ENCODE results near the gene GNG4. TPM values are rescaled to one million over a fixed set of nuclear protein-coding genes. Genes with fewer than 3 reads are reported as not detected.
A peak's percentile ranks its signal among the peaks of the same experiment; 100 is the strongest.

The GNG4 gene
- total RNA-seq, 1 donor from 2014 or later, result not detected

DNA sequence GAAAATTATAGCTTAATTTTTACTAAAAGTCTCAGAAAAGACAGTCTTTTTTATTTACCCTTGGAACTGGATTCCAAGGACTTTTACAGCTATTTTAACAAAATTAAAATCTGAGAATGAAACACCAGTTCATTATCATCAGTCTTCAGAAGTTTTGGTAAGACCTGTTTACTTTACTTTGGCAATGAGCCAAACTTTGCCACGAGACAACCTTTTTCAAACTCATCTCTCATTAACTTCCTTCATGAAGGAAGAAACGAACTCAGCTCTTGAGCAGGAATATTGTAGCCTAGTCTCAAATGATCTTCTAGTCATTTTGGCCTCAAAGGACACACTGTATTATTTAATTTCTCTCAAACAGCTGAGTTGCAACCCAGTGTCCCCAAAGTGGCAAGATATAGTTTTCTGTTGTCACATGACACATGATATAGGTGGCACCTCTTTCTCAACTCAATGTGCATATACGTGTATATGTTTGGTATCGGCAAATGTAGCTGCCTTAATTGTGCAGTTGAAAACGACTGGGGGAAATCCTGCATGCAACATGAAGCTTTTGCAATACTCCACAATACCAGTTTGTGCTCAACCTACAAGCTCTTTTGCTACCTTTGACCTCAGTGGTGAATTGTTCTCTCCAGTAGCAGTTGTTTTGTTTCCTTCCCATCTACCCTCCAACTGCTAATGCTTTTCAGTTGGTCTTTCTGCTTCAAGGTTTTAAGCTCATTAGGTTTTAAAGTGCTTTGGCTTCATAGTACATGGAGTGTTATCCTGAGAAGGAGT lies 8.4 kb upstream of the GNG4 start:
- DNase-seq (ENCODE audit: low read depth) (no peak), FAIRE-seq (no peak)
- no peak for TF ChIP-seq CTCF (IDR thresholded peaks at IDR 0.05; ENCODE audit: insufficient read depth, low read length, severe bottlenecking)
- Histone ChIP-seq H3K36me3 (ENCODE audit: control insufficient read depth, insufficient read depth, low read length) (no peaks in the 10 kb centered on the region), H3K4me3 (ENCODE audit: low read depth, low read length) (no peak overlapping the region), H3K27me3 (ENCODE audit: control insufficient read depth, insufficient read depth, low read length) (no peaks in the 10 kb centered on the region)

DNA sequence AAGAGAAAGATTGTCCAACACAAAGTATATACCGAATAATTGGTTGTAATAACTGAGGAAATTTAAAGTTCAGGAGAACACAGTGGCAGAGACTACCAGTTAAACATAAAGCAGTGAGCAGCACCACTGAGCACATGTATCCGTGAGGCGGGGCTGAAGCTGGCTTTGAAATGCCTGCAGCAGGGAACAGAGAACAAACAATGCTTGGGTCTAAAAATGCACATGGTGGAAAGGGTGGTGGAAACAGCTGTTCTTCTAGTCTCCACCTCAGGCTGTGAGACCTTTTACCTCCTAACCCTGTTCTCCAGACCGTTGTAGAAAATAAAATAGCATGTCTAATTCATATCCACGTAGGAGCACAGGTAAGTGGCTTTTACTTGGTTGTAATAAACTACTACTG lies 7.7 kb upstream of the GNG4 start:
- Histone ChIP-seq H3K27me3 (ENCODE audit: control insufficient read depth, insufficient read depth, low read length) (no peaks in the 10 kb centered on the region), H3K36me3 (ENCODE audit: control insufficient read depth, insufficient read depth, low read length) (no peaks in the 10 kb centered on the region), H3K4me3 (ENCODE audit: low read depth, low read length) (no peak overlapping the region)
- no peak for FAIRE-seq
- no peak for DNase-seq (ENCODE audit: low read depth)
- TF ChIP-seq CTCF (IDR thresholded peaks at IDR 0.05; ENCODE audit: insufficient read depth, low read length, severe bottlenecking), result no peak

GRCh38 chr1:235652364-235652763 lies 2.8 kb upstream of the GNG4 start:
- H3K27me3 ChIP-seq (ENCODE audit: control insufficient read depth, insufficient read depth, low read length), result peaks cover 19% of the 10 kb centered on the region
- DNase-seq (ENCODE audit: low read depth) (no peak), FAIRE-seq (no peak)

DNA sequence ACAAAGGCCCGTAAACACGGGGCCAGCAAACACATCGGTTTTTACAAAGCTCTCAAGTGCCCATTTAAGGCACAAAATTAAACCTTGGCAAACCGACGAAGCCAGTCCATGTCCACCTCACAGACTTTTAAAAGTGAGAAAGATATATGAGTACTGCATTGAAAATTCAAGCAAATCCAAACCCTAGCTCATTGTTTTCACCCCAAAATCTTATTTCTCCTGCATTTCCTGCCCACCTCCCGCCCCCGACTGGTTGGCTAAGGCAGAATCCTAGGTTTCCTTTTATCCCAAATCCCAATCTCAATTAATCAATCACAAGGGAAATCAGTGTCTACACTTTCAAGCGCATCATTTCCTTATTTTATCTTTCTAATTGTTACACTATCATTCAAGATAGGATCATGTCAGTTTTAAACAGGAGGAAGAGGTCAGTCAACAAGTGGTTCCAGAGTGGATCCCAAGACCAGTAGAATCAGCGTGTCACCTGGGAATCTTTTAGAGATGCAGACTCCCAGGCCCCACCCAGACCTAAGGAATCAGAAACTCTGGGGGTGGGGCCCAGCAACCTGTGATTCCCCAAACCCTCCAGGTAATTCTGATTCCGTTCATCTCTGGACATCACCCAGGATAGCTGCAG lies 1.7 kb upstream of the GNG4 start:
- H3K36me3 ChIP-seq (ENCODE audit: control insufficient read depth, insufficient read depth, low read length), result no peaks in the 10 kb centered on the region
- FAIRE-seq, result no peak
- peaks cover 23% of the 10 kb centered on the region for H3K27me3 ChIP-seq (ENCODE audit: control insufficient read depth, insufficient read depth, low read length)
- no peak overlapping the region for H3K4me3 ChIP-seq (ENCODE audit: low read depth, low read length)
- TF ChIP-seq CTCF (IDR thresholded peaks at IDR 0.05; ENCODE audit: insufficient read depth, low read length, severe bottlenecking), result no peak
- no peak for DNase-seq (ENCODE audit: low read depth)

More at GRCh38 chr1:235652364-235652763, 2.8 kb upstream of the GNG4 start:
- no peak overlapping the region for H3K4me3 ChIP-seq (ENCODE audit: low read depth, low read length)
- H3K36me3 ChIP-seq (ENCODE audit: control insufficient read depth, insufficient read depth, low read length), result no peaks in the 10 kb centered on the region
- no peak for TF ChIP-seq CTCF (IDR thresholded peaks at IDR 0.05; ENCODE audit: insufficient read depth, low read length, severe bottlenecking)

GRCh38 chr1:235650341-235651169 lies 971 bp upstream of the GNG4 start:
- Histone ChIP-seq H3K36me3 (ENCODE audit: control insufficient read depth, insufficient read depth, low read length) (no peaks in the 10 kb centered on the region), H3K27me3 (ENCODE audit: control insufficient read depth, insufficient read depth, low read length) (peaks cover 24% of the 10 kb centered on the region), H3K4me3 (ENCODE audit: low read depth, low read length) (peak overlapping the region; percentile 10)
- DNase-seq (ENCODE audit: low read depth) (no peak), FAIRE-seq (no peak)
- TF ChIP-seq CTCF (IDR thresholded peaks at IDR 0.05; ENCODE audit: insufficient read depth, low read length, severe bottlenecking), result no peak
